ENCODE data around the gene ANO1. TPM values are rescaled to one million over a fixed set of nuclear protein-coding genes. Genes with fewer than 3 reads are reported as not detected.

Gene ANO1
- total and polyA plus RNA-seq, 4 donors: 25.5 to 136 (median 69.8) TPM

GRCh38 chr11:70126494-70126893 lies 48.4 kb downstream of the ANO1 start:
- Histone ChIP-seq H3K27me3 (ENCODE audit: control insufficient read depth in 1 of 2, insufficient read depth in 2 of 2, low read length in 1 of 2) (no peaks in the 10 kb centered on the region), H3K4me1 (ENCODE audit: control insufficient read depth in 1 of 2, insufficient read depth in 2 of 2, low read length in 2 of 2) (no peaks in the 10 kb centered on the region), H3K9me3 (ENCODE audit: control insufficient read depth, low read length) (no peaks in the 10 kb centered on the region), H3K36me3 (ENCODE audit: control insufficient read depth in 1 of 2, insufficient read depth in 2 of 2, low read length in 1 of 2) (peaks cover 0 to under 1% of the 10 kb centered on the region in 2 donors), H3K27ac (ENCODE audit: low read depth in 1 of 2, low read length in 2 of 2) (peak overlapping the region in 1 of 2 donors; percentile 6), H3K4me3 (ENCODE audit: low read length in 2 of 2) (no peak overlapping the region)
- ATAC-seq (ENCODE audit: low FRiP score) (no peak), DNase-seq (no peak)
- WGBS, 2 donors: 60 to 69% methylated on average over 17 of the region's 17 CpGs
- intact Hi-C loops (cut with DNase I): loop anchor here in 1 of 2 donors (5.0 kb wide), 1 partner anchor 209 kb away; no protein-coding TSS in a partner anchor

GRCh38 chr11:70127653-70128434 lies 49.7 kb downstream of the ANO1 start:
- 5 to 7% methylated on average over 6 of the region's 6 CpGs for WGBS, 2 donors
- no peaks in the 10 kb centered on the region for H3K9me3 ChIP-seq (ENCODE audit: control insufficient read depth, low read length)
- H3K4me3 ChIP-seq (ENCODE audit: low read length in 2 of 2): no peak overlapping the region
- H3K36me3 ChIP-seq (ENCODE audit: control insufficient read depth in 1 of 2, insufficient read depth in 2 of 2, low read length in 1 of 2): peaks cover 0 to 3% of the 10 kb centered on the region in 2 donors
- DNase-seq (no peak), ATAC-seq (ENCODE audit: low FRiP score) (peak; percentile 43)
- intact Hi-C loops (cut with DNase I): loop anchor here in 1 of 2 donors (5.0 kb wide), 1 partner anchor 211 kb away; no protein-coding TSS in a partner anchor
- no peaks in the 10 kb centered on the region for H3K4me1 ChIP-seq (ENCODE audit: control insufficient read depth in 1 of 2, insufficient read depth in 2 of 2, low read length in 2 of 2)
- no peaks in the 10 kb centered on the region for H3K27me3 ChIP-seq (ENCODE audit: control insufficient read depth in 1 of 2, insufficient read depth in 2 of 2, low read length in 1 of 2)
- peak overlapping the region; percentile 10 to 91 for H3K27ac ChIP-seq (ENCODE audit: low read depth in 1 of 2, low read length in 2 of 2)

GRCh38 chr11:70128435-70128906 lies 50.4 kb downstream of the ANO1 start:
- intact Hi-C loops (cut with DNase I): loop anchor here in 1 of 2 donors (5.0 kb wide), 1 partner anchor 211 kb away; no protein-coding TSS in a partner anchor
- Histone ChIP-seq H3K27ac (ENCODE audit: low read depth in 1 of 2, low read length in 2 of 2) (peak overlapping the region; percentile 10 to 91), H3K4me1 (ENCODE audit: control insufficient read depth in 1 of 2, insufficient read depth in 2 of 2, low read length in 2 of 2) (no peaks in the 10 kb centered on the region), H3K27me3 (ENCODE audit: control insufficient read depth in 1 of 2, insufficient read depth in 2 of 2, low read length in 1 of 2) (no peaks in the 10 kb centered on the region), H3K4me3 (ENCODE audit: low read length in 2 of 2) (no peak overlapping the region), H3K36me3 (ENCODE audit: control insufficient read depth in 1 of 2, insufficient read depth in 2 of 2, low read length in 1 of 2) (peaks cover 0 to 5% of the 10 kb centered on the region in 2 donors), H3K9me3 (ENCODE audit: control insufficient read depth, low read length) (no peaks in the 10 kb centered on the region)
- ATAC-seq (ENCODE audit: low FRiP score): peak; percentile 69
- WGBS, 2 donors: 20 to 27% methylated on average over 14 of the region's 14 CpGs
- peak; percentile 86 to 92 for DNase-seq

- WGBS, 2 donors: 34% methylated on average over 17 of the region's 17 CpGs
- Histone ChIP-seq H3K4me3 (ENCODE audit: low read length in 2 of 2) (no peak overlapping the region), H3K9me3 (ENCODE audit: control insufficient read depth, low read length) (no peaks in the 10 kb centered on the region), H3K27ac (ENCODE audit: low read depth in 1 of 2, low read length in 2 of 2) (peak overlapping the region; percentile 10 to 91), H3K27me3 (ENCODE audit: control insufficient read depth in 1 of 2, insufficient read depth in 2 of 2, low read length in 1 of 2) (no peaks in the 10 kb centered on the region), H3K36me3 (ENCODE audit: control insufficient read depth in 1 of 2, insufficient read depth in 2 of 2, low read length in 1 of 2) (peaks cover 0 to 8% of the 10 kb centered on the region in 2 donors), H3K4me1 (ENCODE audit: control insufficient read depth in 1 of 2, insufficient read depth in 2 of 2, low read length in 2 of 2) (no peaks in the 10 kb centered on the region)
- intact Hi-C loops (cut with DNase I): loop anchor here in 1 of 2 donors (5.0 kb wide), 1 partner anchor 212 kb away; no protein-coding TSS in a partner anchor
- no peak for DNase-seq
- ATAC-seq (ENCODE audit: low FRiP score): no peak
These were observed 51.0 kb downstream of the ANO1 start for GRCh38 chr11:70129051-70129592.

- H3K4me3 ChIP-seq (ENCODE audit: low read length in 2 of 2): no peak overlapping the region
- WGBS, 2 donors: 83 to 87% methylated on average over 14 of the region's 14 CpGs
- no peak for DNase-seq
- intact Hi-C loops (cut with DNase I): no loop called here
- no peaks in the 10 kb centered on the region for H3K27me3 ChIP-seq (ENCODE audit: control insufficient read depth in 1 of 2, insufficient read depth in 2 of 2, low read length in 1 of 2)
- peaks cover 0 to 8% of the 10 kb centered on the region in 2 donors for H3K36me3 ChIP-seq (ENCODE audit: control insufficient read depth in 1 of 2, insufficient read depth in 2 of 2, low read length in 1 of 2)
- H3K4me1 ChIP-seq (ENCODE audit: control insufficient read depth in 1 of 2, insufficient read depth in 2 of 2, low read length in 2 of 2): no peaks in the 10 kb centered on the region
- no peak for ATAC-seq (ENCODE audit: low FRiP score)
- H3K9me3 ChIP-seq (ENCODE audit: control insufficient read depth, low read length): no peaks in the 10 kb centered on the region
- peak overlapping the region in 1 of 2 donors; percentile 26 for H3K27ac ChIP-seq (ENCODE audit: low read depth in 1 of 2, low read length in 2 of 2)
These were observed 52.5 kb downstream of the ANO1 start for GRCh38 chr11:70130636-70131035.

- H3K4me1 ChIP-seq (ENCODE audit: control insufficient read depth in 1 of 2, insufficient read depth in 2 of 2, low read length in 2 of 2): no peaks in the 10 kb centered on the region
- no peak for DNase-seq
- no peak overlapping the region for H3K4me3 ChIP-seq (ENCODE audit: low read length in 2 of 2)
- 88 to 90% methylated on average over 19 of the region's 19 CpGs for WGBS, 2 donors
- intact Hi-C loops (cut with DNase I): no loop called here
- no peaks in the 10 kb centered on the region for H3K9me3 ChIP-seq (ENCODE audit: control insufficient read depth, low read length)
- peaks cover 0 to 8% of the 10 kb centered on the region in 2 donors for H3K36me3 ChIP-seq (ENCODE audit: control insufficient read depth in 1 of 2, insufficient read depth in 2 of 2, low read length in 1 of 2)
- H3K27me3 ChIP-seq (ENCODE audit: control insufficient read depth in 1 of 2, insufficient read depth in 2 of 2, low read length in 1 of 2): no peaks in the 10 kb centered on the region
- no peak overlapping the region for H3K27ac ChIP-seq (ENCODE audit: low read depth in 1 of 2, low read length in 2 of 2)
- no peak for ATAC-seq (ENCODE audit: low FRiP score)
These were observed 53.6 kb downstream of the ANO1 start for GRCh38 chr11:70131606-70132190.

- H3K4me1 ChIP-seq (ENCODE audit: control insufficient read depth in 1 of 2, insufficient read depth in 2 of 2, low read length in 2 of 2): no peaks in the 10 kb centered on the region
- no peak overlapping the region for H3K4me3 ChIP-seq (ENCODE audit: low read length in 2 of 2)
- H3K27me3 ChIP-seq (ENCODE audit: control insufficient read depth in 1 of 2, insufficient read depth in 2 of 2, low read length in 1 of 2): no peaks in the 10 kb centered on the region
- ATAC-seq (ENCODE audit: low FRiP score) (no peak), DNase-seq (no peak)
- peaks cover 0 to 8% of the 10 kb centered on the region in 2 donors for H3K36me3 ChIP-seq (ENCODE audit: control insufficient read depth in 1 of 2, insufficient read depth in 2 of 2, low read length in 1 of 2)
- WGBS, 2 donors: 89 to 92% methylated on average over 6 of the region's 6 CpGs
- intact Hi-C loops (cut with DNase I): no loop called here
- no peaks in the 10 kb centered on the region for H3K9me3 ChIP-seq (ENCODE audit: control insufficient read depth, low read length)
- H3K27ac ChIP-seq (ENCODE audit: low read depth in 1 of 2, low read length in 2 of 2): peak overlapping the region in 1 of 2 donors; percentile 38
These were observed 54.5 kb downstream of the ANO1 start for GRCh38 chr11:70132641-70133040.

- H3K27me3 ChIP-seq (ENCODE audit: control insufficient read depth in 1 of 2, insufficient read depth in 2 of 2, low read length in 1 of 2): no peaks in the 10 kb centered on the region
- no peak overlapping the region for H3K27ac ChIP-seq (ENCODE audit: low read depth in 1 of 2, low read length in 2 of 2)
- no peak for ATAC-seq (ENCODE audit: low FRiP score)
- no peak overlapping the region for H3K4me3 ChIP-seq (ENCODE audit: low read length in 2 of 2)
- 82 to 86% methylated on average over 16 of the region's 16 CpGs for WGBS, 2 donors
- no peak for DNase-seq
- peaks cover 0 to 8% of the 10 kb centered on the region in 2 donors for H3K36me3 ChIP-seq (ENCODE audit: control insufficient read depth in 1 of 2, insufficient read depth in 2 of 2, low read length in 1 of 2)
- H3K9me3 ChIP-seq (ENCODE audit: control insufficient read depth, low read length): no peaks in the 10 kb centered on the region
- intact Hi-C loops (cut with DNase I): no loop called here
- H3K4me1 ChIP-seq (ENCODE audit: control insufficient read depth in 1 of 2, insufficient read depth in 2 of 2, low read length in 2 of 2): no peaks in the 10 kb centered on the region
These were observed 55.7 kb downstream of the ANO1 start for GRCh38 chr11:70133771-70134335.

Data from aorta (tissue), 5 donors.